GM19324 (cell line): ENCODE results near the gene EMILIN2.

Experiments used
- ATAC-seq: cut with Tn5 transposase; IDR thresholded peaks from one replicate; pipeline ENCODE4 v1.9.1; 2021; ENCODE audit warnings: mild to moderate bottlenecking, moderate library complexity; ENCODE audit not compliant: unreplicated experiment, low FRiP score

Gene EMILIN2

DNA sequence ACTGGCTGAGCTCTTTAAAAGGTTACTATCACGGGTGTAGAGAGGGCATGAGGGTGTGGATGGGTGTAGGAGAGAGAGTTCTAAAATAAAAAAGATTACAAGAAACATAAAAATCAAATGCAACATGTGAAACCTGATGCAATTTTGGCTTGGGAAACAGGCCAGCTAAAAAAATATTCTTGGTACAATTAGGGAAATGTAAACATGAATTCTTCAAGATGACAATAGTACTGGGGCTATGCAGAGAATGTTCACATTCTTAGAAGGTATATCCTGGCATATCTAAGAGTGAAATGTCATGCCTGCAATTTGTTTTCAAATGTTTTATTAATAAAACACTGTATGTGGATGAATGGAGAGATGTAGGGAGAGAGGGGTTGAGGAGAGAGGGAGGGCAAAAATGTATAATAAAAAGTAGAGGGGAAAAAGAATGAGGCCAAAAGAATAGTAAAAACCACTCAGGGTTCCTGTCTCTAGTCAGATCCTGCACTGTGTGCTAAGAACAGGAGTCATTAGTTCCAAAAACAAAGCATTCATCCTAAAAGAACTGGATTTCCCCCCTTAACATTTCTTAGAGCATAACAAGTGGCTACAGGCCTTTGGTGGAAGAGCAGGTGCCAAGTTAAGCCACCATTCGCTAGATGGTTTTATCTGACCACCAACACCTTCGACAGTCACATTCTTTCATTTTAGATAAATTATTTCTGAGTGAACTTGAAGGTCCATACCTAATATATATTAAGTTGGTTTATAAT is 88.8 kb downstream of the EMILIN2 start:
- ATAC-seq = no peak

DNA sequence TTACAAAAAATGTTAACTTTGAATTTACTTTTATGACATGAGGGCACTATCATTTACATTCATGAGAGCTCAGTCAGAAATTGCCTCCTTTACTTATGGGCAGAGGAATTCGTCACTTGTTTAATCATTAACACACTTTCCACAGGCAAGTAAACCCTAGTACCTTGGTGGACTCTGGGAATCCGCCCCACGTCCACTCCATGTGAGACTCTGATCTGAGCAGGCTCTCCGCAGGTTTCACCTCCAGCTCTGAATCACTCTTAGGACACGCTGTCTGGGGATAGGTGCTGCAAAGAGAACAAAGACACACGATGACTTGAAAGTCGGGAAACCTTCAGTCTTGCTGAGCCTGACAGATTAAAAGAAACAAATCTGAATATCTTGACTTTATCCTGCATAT is 92.5 kb downstream of the EMILIN2 start:
- ATAC-seq = no peak

DNA sequence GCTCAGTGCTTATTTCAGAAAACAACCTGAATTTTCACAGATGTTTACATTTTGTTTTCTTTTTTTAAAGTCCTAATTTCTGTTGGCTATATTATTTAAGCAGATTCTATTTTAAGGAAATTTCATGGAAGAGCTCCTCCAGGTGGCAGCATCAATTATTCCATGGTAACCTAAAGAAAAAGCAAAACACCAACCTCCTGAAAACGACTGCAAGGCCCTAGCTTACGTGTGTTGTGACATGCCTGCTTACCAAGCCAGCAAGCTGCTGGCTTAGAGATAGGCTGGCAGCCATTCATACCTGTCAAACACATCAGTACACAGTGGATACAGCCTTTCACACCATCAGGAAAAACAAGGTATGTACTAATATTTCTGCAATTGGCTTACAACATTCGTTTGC is 101.2 kb downstream of the EMILIN2 start:
- ATAC-seq = no peak

DNA sequence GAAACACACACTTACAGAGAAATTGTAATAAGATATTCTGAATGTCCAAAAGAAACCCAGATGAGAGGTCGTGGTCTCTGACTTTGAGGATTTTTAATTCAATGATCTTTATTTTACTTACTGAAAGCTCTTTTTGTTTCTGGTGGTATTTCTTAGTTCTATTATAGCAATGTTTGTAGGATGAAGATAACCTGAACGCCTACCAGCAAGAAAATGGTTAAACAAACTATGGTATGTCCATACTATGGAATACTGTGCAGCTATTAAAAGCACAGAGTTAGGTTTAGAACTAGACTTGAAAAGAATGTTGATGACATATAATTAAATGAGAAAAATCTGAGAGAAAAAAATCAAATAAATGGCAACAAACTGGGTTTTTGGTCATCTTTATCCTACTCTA is 105.8 kb downstream of the EMILIN2 start:
- no peak for ATAC-seq

DNA sequence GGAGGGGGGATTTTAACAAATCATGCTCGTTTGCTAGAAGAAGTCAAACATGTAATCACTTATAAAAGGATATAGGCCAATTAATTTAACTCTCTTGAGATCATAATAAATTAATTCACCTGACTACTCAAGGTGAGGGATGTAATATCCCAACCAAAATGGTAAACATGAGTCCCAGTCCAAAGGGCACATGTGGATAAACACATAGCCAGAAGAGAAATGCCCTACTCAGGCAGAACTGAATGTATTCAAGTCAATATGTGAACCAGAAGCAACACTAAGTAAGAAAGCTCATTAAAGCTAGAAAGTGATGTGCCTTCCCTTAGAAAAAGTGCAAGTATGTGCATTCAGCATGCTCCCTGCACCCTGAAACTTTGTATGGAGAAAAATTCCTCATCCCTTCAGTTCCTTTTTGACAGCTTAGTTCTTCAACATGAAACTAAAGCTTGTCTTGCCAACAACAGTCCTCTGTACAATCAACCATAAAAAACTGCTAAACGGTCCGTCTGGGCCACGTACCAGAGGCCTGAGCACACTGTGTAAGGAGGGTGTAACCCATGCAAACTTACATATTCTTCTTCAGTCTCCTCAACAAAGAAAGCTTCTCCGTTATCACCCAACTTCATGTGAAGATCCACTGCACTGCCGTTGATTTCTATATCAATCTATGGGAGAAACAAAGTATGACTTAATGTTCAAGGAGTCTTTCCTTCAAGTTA is 107.3 kb downstream of the EMILIN2 start:
- no peak for ATAC-seq

DNA sequence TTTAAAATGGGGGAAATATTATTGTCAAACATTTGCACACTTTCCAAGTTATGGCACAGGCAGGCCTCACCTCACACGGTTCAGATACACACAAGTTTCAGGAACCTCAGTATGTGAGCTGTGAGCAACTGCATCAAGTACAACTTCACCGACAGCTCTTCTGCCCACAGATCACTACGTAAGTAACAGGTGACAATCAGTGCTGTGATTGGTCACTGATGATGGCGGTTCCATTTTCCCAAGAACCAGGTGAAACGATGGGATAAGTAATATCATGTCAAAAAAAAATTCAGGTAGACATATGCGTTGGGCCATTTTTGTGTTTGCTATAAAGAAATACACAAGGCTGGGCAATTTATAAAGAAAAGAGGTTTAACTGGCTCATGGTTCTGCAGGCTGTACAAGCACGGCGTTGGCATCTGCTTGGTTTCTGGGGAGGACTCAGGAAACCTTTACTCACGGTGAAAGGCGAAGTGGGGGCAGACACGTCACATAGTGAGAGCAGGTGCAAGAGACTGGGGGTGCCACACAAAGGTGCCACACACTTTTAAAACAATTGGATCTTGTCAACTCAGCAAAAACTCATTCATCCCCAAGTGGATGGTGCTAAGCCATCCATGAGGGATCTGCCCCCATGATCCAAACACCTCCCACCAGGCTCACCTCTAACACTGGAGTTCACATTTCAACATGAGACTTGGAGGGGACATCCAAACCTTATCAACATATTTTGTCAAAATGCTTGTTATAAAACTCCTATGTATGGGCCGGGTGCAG is 108.3 kb downstream of the EMILIN2 start:
- ATAC-seq = no peak

DNA sequence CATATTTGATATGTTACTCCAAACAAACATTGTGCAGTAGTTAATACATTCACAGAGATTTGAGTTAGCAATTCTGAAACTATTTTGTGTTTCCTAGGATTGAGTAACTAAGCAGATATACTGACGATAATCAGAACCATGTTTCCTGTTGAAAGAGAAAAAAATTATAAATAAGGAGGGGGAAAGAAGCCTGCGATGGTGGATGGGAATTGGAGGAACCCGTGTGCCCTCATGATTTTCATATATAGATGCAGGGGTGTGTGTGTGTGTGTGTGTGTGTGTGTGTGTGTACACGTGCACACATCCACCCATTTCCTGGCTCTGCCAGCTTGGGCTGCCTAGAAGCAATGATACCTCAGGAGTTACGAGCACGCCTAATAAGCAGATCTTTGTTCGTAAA is 109.2 kb downstream of the EMILIN2 start:
- ATAC-seq = no peak

DNA sequence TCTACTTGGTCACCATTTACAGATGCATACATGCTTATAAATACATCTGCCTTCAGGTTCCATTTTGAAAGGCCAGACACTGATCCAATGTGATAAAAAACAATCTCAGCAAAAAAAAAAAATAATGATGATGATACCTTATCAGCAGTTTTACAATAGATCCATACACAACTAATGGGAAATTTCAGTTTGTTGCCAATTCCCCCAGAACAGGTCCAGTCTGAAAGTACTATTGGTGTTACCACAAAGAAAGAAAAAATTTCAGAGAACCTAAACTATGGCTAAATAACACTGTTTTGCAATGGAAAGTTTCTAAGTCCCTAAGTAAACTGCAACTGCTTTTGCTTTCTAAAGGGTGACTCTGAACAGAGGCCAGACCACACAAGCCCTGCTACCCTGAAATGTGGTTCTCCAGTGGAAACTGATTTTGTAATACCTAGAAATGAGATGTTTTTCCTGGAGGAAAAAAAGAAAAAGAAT is 112.1 kb downstream of the EMILIN2 start:
- no peak for ATAC-seq

DNA sequence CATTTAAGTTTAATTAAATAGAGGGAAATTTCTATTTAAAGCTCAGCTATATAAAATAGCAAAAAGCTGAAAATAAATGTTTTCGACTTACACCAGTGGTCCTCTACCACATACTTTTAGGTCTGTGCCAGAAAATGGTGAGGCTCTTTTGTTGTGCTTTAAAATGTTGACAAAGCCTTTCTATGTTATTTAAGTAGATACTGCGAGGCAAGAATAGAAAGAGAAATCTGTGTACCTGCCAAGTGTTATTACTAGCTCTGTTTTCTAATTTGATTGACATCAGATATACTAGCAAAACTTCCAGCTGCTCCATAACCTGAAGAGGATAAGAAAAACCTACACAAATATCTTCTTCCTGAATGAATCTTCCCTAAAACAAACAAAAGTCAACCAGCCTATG is 112.5 kb downstream of the EMILIN2 start:
- ATAC-seq = no peak

DNA sequence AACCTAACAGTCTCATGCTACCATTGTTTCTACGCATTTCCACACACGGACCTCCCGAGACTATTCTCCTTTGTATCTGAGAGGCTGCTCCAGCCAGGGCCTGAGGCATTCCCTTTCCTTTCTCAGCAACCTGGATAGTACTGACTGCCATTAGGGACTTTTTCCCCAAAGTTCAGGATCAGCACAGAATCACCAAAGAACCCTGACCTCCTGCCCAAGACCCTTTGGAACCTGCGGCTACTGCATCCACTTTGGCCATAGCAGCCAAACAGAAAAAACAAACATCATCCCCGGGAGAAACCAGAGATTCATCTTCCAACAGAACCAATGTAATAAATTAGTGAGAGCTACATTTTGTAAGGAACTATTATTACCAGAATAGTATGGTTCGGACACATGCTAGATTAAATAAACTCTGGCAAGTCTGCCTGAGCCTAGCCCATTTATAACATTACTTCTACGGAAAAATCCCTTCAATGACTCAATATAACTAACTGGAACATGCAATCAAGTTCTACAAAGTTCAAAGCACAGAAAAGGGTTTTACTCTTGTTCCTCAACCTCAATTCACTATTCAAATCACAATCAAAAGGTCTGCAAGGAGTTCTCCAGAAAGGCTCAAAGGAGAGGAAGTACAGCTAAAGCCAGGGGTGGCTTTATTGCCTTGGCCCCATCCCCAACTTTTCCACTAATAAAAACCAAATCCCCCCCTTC is 114.3 kb downstream of the EMILIN2 start:
- no peak for ATAC-seq

DNA sequence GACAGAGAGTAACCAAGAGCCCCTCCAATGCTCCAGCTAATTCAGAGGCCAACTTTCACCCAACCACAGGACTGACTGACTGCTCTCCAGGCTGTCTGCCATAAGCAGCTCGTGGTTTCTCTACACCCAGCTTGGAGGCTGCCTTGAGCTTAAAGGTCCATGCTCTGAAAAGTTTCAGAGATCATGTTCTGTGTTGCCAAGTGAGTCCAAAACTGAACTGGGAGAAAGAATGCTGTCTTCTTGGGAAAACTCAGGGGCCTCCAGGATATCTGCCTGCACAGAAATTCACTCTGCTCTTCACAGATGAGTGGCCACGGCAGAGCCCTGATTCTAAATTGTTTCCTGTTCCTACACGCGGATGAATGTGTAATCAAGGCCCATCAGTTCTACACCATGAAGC is 115.0 kb downstream of the EMILIN2 start:
- no peak for ATAC-seq

DNA sequence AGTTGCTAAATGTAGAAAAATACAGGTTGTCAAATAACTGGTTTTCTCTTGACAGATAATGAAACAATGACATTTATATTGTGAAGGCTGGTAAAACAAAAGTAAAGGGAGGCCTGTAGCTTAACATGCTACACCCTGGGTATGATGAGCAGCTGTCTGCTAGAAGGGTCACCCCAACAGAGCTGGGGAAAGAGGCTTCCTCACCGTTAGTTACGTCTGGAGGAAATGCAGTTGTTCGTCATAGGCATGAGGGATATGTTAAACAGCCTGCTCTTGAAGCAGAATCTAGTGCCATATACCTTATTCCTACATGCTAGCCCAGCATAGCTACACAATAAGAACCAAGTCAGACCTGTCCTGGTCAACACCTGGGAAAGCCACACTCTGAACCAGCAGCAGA is 116.2 kb downstream of the EMILIN2 start:
- no peak for ATAC-seq

DNA sequence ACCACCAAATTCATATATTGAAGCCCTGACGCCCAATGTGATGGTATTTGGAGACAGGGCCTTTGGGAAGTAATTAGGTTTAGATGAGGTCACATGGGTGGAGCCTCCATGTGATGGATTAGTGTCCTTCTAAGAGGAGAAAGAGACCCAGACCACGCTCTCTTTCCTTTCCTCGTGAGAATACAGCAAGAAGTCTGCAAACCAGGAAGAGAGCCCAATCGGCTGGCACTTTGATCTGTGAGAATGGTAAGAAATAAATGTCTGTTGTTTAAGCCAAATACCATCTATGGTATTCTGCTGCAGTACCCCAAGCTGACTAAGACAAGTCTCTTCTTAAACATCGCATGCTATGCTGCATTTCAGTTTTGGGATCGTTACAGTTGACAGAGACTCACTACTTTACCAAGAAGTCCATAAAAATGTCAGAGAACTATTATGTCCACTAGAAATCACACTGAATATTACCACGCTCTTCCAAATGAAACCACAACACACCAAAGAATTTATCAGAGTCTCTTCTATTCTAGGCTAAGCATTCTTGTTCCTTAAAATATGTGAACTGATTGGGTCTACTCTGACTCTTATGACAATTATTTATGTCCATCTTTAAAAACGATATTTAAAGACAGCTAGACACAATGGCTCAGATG is 117.7 kb downstream of the EMILIN2 start:
- ATAC-seq = no peak
